HL-60 (cell line): ENCODE measurements around the gene SCYGR1.

Source experiments
- DNase-seq, 2 experiments: peaks; one replicate each; pipeline ENCODE4 v3.0.0-alpha.2; 2010 to 2020; ENCODE audit warnings: low read depth in 1 of 2, low spot score in 1 of 2
- H3K27ac ChIP-seq: fragments of 250-450 bp; sonication (Bioruptor Pico); replicated peaks from 2 replicates; pipeline ENCODE4 v1.5.1; 2020; ENCODE audit warnings: mild to moderate bottlenecking, moderate library complexity
- H3K27me3 ChIP-seq: fragments of 250-450 bp; sonication (Bioruptor Pico); 2 replicates; pipeline ENCODE4 v1.5.1; 2021; ENCODE audit warnings: mild to moderate bottlenecking, moderate library complexity; ENCODE audit not compliant: insufficient read depth, poor library complexity, severe bottlenecking
- H3K4me3 ChIP-seq: replicated peaks from 2 replicates; pipeline ENCODE4 v1.5.1; 2011; ENCODE audit warnings: mild to moderate bottlenecking, control low read depth, low read length; ENCODE audit not compliant: insufficient read depth
- GABPA ChIP-seq: IDR thresholded peaks from 2 replicates; pipeline ENCODE4 v1.6.1; 2012; ENCODE audit warnings: low read depth
- POLR2AphosphoS5 ChIP-seq: IDR thresholded peaks from 2 replicates; pipeline ENCODE4 v1.6.1; 2012; ENCODE audit warnings: low read depth
- REST ChIP-seq: IDR thresholded peaks from 2 replicates; pipeline ENCODE4 v1.6.1; 2012; ENCODE audit warnings: low read depth; ENCODE audit not compliant: insufficient replicate concordance
- SPI1 ChIP-seq: IDR thresholded peaks from 2 replicates; pipeline ENCODE4 v1.6.1; 2012; ENCODE audit warnings: low read depth, mild to moderate bottlenecking, borderline replicate concordance
- TF ChIP-seq, protein P1 (sequence below): IDR thresholded peaks from one replicate; pipeline ENCODE4 v1.5.1; 2011; ENCODE audit warnings: low read length, control low read depth, inconsistent platforms; ENCODE audit not compliant: insufficient read depth

Gene SCYGR1

GRCh38 chr2:227376656-227377396 is 10.9 kb downstream of the SCYGR1 start:
- no peaks in the 10 kb centered on the region for H3K27me3 ChIP-seq
- TF ChIP-seq SPI1, result no peak
- TF ChIP-seq, protein P1, sequence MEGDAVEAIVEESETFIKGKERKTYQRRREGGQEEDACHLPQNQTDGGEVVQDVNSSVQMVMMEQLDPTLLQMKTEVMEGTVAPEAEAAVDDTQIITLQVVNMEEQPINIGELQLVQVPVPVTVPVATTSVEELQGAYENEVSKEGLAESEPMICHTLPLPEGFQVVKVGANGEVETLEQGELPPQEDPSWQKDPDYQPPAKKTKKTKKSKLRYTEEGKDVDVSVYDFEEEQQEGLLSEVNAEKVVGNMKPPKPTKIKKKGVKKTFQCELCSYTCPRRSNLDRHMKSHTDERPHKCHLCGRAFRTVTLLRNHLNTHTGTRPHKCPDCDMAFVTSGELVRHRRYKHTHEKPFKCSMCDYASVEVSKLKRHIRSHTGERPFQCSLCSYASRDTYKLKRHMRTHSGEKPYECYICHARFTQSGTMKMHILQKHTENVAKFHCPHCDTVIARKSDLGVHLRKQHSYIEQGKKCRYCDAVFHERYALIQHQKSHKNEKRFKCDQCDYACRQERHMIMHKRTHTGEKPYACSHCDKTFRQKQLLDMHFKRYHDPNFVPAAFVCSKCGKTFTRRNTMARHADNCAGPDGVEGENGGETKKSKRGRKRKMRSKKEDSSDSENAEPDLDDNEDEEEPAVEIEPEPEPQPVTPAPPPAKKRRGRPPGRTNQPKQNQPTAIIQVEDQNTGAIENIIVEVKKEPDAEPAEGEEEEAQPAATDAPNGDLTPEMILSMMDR, result no peak
- no peak for TF ChIP-seq REST
- TF ChIP-seq GABPA, result no peak
- no peak for TF ChIP-seq POLR2AphosphoS5
- no peak overlapping the region for H3K4me3 ChIP-seq
- no peak overlapping the region for H3K27ac ChIP-seq
- no peak for DNase-seq

DNA sequence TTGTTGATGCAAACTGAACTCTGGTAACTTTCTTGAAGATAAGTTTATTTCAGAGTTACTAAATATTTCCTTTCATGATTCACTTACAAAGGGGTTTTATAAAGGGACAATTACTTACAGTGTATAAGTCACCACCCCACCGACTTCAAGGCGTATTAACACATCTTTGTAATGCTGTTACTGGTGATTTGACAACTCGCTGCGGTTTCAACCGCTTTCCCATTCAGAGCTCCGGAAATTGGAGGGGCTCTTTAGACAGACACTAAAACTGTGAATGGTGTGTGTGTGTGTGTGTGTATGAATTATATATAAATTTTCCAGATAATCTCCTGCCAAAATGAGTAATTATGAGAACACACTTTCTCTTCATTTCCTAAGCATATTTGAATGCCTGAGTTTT is 13.6 kb downstream of the SCYGR1 start:
- no peak overlapping the region for H3K27ac ChIP-seq
- H3K27me3 ChIP-seq, result no peaks in the 10 kb centered on the region
- no peak for DNase-seq
- TF ChIP-seq REST, result no peak
- no peak for TF ChIP-seq SPI1
- TF ChIP-seq POLR2AphosphoS5, result no peak
- TF ChIP-seq, protein P1, result no peak
- TF ChIP-seq GABPA, result no peak
- H3K4me3 ChIP-seq, result no peak overlapping the region

GRCh38 chr2:227373389-227373788 is 14.4 kb downstream of the SCYGR1 start:
- Histone ChIP-seq H3K4me3 (no peak overlapping the region), H3K27ac (no peak overlapping the region), H3K27me3 (no peaks in the 10 kb centered on the region)
- TF ChIP-seq SPI1 (no peak), REST (no peak)
- no peak for DNase-seq
